GM12873 (cell line): ENCODE results near the gene PLPPR2.

ENCODE experiments used
- TF ChIP-seq, protein P1 (sequence below): IDR thresholded peaks from 2 replicates; pipeline ENCODE4 v1.5.1; 2012; ENCODE audit warnings: low read depth, mild to moderate bottlenecking, moderate library complexity, low read length, control low read depth; ENCODE audit not compliant: insufficient read depth; ENCODE audit errors: missing control alignments

PLPPR2 gene

DNA sequence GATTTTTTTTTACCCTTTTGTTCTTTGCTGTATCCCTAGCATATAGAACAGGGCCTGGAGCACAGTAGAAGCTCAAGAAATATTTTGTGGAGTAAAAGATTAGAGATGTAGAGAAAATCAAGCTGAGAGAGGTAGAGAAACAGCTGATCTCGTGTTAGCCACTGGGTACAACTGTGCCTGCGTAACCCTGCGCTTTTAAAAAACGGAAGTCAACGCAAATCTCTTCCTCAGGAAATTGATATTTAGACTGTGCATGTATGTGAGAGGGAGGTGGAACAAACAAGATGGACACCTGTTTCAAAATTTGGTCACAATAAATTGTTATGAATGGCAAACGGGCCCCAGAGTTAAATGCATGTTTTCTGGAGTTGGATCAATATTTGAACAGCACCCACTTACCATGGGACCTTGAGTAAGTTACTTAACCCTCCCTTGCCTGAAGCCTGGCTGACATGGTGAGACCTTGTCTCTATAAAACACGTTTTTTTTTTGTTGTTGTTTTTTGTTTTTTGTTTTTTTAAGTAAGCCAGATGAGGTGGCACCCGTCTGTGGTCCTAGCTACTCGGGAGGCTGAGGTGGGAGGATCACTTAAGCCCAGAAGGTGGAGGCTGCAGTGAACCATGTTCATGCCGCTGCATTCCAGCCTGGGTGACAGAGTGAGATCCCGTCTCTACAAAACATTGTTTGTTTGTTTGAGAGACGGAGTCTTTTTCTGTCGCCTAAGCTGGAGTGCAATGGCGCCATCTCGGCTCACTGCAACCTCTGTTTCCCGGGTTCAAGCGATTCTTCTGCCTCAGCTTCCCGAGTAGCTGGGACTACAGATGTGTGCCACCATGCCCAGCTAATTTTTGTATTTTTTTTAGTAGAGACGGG lies 32.2 kb downstream of the PLPPR2 start:
- TF ChIP-seq, protein P1, sequence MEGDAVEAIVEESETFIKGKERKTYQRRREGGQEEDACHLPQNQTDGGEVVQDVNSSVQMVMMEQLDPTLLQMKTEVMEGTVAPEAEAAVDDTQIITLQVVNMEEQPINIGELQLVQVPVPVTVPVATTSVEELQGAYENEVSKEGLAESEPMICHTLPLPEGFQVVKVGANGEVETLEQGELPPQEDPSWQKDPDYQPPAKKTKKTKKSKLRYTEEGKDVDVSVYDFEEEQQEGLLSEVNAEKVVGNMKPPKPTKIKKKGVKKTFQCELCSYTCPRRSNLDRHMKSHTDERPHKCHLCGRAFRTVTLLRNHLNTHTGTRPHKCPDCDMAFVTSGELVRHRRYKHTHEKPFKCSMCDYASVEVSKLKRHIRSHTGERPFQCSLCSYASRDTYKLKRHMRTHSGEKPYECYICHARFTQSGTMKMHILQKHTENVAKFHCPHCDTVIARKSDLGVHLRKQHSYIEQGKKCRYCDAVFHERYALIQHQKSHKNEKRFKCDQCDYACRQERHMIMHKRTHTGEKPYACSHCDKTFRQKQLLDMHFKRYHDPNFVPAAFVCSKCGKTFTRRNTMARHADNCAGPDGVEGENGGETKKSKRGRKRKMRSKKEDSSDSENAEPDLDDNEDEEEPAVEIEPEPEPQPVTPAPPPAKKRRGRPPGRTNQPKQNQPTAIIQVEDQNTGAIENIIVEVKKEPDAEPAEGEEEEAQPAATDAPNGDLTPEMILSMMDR: no peak

DNA sequence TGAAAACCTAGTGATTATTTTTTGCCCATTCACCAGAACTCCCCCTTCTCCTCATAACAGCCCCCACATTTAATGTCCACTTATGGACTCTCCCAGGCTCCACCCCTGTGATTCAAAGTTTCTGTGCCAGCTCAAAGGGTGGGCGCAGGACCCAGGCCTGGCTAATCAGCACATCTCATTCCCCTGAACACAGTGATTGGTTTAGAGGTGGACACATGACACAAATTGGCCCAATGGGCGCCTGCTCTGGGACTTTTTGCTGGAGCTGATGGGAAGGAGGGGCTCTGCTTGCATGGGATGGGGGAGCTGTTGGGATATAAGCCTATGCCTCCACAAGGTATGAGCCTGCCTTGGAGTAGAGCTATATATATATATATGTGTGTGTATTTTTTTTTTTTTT lies 35.1 kb downstream of the PLPPR2 start:
- TF ChIP-seq, protein P1: no peak

DNA sequence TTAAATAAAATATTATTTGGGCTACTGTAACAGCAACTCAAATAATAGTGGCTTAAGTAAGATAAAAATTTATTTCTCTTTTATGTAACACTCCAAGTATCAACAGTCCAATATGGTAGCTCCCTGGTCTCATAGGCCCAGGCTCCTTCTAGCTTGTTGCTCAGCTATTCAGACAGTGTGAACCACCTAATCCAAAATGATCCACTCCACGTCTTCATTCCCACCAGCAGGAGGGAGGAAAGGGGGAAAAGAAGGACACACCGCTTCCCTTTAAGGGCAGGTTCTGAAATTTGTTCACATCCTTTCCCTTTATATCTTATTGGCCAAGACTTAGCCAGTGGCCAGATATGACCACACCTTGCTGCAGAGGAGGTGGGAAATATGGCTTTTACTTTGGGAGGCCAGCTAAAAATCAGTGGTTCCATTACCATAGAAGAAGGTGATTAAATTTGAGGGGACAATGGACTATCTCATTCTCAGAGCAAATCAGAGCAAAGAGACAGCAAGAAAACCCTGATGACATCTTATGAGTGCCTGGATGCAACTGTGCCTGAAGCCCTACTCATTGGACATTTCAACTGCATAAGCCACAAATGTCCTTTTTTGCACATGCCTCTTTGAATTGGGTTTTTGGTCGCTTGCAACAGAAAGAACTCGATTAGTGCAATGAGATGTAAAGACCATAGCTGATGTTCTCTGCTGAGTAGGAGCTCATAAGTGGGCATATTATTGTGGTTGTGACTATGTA lies 35.9 kb downstream of the PLPPR2 start:
- TF ChIP-seq, protein P1: no peak

DNA sequence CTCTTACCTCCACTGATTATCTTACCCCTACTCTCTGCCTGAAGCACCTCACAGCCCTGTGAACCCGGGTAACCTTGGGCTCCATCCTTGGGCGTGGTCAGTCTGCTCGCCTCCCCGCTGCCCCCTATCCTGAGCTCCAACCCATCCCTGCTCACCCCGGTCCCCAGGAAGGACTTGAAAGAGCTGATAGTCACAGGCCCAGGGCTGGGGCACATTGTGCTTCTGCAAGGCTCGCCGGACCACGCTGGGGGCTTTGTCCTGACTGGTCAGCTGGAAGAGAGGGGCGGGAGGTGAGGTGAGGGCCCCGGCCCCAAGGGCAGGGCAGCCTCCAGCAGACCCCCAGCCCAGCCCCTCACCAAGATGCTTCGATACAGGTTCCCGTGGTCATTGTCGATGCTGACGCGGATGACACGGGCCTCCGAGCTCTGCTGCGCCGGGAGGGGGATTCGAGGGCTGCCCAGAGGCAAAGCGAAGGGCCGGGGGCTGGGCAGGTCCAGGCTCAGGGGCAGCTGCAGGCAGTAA lies 41.9 kb downstream of the PLPPR2 start:
- TF ChIP-seq, protein P1: no peak

DNA sequence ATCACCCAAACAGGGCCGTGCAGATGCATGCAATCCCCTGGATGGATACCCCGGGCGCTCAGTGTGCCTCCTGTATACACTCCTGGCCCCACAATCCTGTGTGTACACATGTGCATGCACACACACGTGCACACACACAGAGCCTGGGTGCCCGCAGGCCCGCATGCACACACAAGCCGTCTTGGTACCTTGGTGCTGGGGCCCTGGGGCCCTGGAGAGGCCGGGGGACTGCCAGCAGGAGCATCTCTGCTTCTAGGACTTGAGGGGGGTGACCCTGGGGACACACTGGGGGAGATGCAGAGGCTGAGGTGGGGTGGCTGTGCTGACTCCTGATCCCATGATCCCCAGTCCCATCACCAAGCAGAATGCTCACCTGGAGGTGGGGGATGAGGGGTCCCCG lies 44.4 kb downstream of the PLPPR2 start:
- TF ChIP-seq, protein P1: no peak

DNA sequence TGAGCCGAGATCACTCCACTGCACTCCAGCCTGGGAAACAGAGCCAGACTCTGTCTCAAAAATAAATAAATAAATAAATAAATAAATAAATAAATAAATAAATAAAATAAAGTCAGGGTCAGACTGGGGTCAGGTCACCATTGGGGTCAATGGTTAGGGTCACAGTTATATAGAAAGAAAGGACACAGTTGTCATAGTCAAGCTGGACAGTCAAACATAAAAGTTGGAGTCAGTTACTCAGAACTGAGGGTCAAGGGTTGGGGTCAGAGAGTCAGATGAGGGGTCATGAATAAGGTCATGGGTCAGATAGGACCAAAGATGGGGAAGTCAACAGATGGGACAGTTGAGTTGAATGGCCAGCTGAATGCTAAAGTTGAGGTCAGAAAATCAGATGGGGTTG lies 45.6 kb downstream of the PLPPR2 start:
- TF ChIP-seq, protein P1: no peak
